HG03354 (cell line): ENCODE results near the gene WDR53.
"Not testable (repeated sequence)": the region's sequence is repeated elsewhere in the genome, so short reads cannot be mapped to it uniquely, and the experiment has no call there.

Source experiments
- ATAC-seq: cut with Tn5 transposase; IDR thresholded peaks from one replicate; pipeline ENCODE4 v1.9.1; 2021; ENCODE audit warnings: mild to moderate bottlenecking; ENCODE audit not compliant: unreplicated experiment, poor library complexity, severe bottlenecking

WDR53 gene

GRCh38 chr3:196563721-196564225 is 4.6 kb downstream of the WDR53 start:
- ATAC-seq: no peak

GRCh38 chr3:196559826-196560225 is 8.5 kb downstream of the WDR53 start:
- ATAC-seq: no peak

GRCh38 chr3:196558476-196558875 is 9.9 kb downstream of the WDR53 start:
- ATAC-seq: no peak

- ATAC-seq: no peak
Observed at GRCh38 chr3:196557236-196557635, 11.1 kb downstream of the WDR53 start.

- no peak for ATAC-seq
Observed at GRCh38 chr3:196555295-196555694, 13.1 kb downstream of the WDR53 start.

GRCh38 chr3:196554205-196554604 is 14.1 kb downstream of the WDR53 start:
- ATAC-seq: no peak

- no peak for ATAC-seq
Observed at GRCh38 chr3:196553551-196553950, 14.8 kb downstream of the WDR53 start.

GRCh38 chr3:196552253-196552652 is 16.1 kb downstream of the WDR53 start:
- no peak for ATAC-seq

- ATAC-seq: not testable (repeated sequence)
Observed at GRCh38 chr3:196550172-196550571, 18.2 kb downstream of the WDR53 start.

- ATAC-seq: not testable (repeated sequence)
Observed at GRCh38 chr3:196549312-196549711, 19.0 kb downstream of the WDR53 start.

- ATAC-seq: no peak
Observed at GRCh38 chr3:196547067-196547466, 21.3 kb downstream of the WDR53 start.

GRCh38 chr3:196546537-196546936 is 21.8 kb downstream of the WDR53 start:
- ATAC-seq: no peak

GRCh38 chr3:196544491-196544992 is 23.8 kb downstream of the WDR53 start:
- ATAC-seq: no peak

- no peak for ATAC-seq
Observed at GRCh38 chr3:196541684-196542445, 26.5 kb downstream of the WDR53 start.

- no peak for ATAC-seq
Observed at GRCh38 chr3:196537319-196537984, 30.9 kb downstream of the WDR53 start.

GRCh38 chr3:196533260-196533681 is 35.1 kb downstream of the WDR53 start:
- no peak for ATAC-seq

- ATAC-seq: no peak
Observed at GRCh38 chr3:196531418-196531817, 36.9 kb downstream of the WDR53 start.

- ATAC-seq: peak; percentile 83
Observed at GRCh38 chr3:196528639-196529233, 39.6 kb downstream of the WDR53 start.

- no peak for ATAC-seq
Observed at GRCh38 chr3:196525141-196525540, 43.2 kb downstream of the WDR53 start.

GRCh38 chr3:196524527-196524926 is 43.8 kb downstream of the WDR53 start:
- no peak for ATAC-seq
